Gastrocnemius medialis (tissue), 4 donors: ENCODE data around the gene SMOC1.

Source experiments
- CTCF ChIP-seq, 5 experiments: fragments of 450-650 bp in 3 of 5; fragments of 200-600 bp in 2 of 5; sonication (generic) in 2 of 5; IDR thresholded peaks in 4 of 5; conservative IDR thresholded peaks in 1 of 5; 1 replicate in 4 of 5; 2 replicates in 1 of 5; pipeline ENCODE4 v1.5.1; 2016 to 2019; ENCODE audit warnings: antibody characterized with exemption in 5 of 5, mild to moderate bottlenecking in 3 of 5, moderate library complexity in 3 of 5
- POLR2A ChIP-seq, 2 donors: fragments of 450-650 bp; IDR thresholded peaks; one replicate each; pipeline ENCODE4 v1.6.1; 2017; ENCODE audit warnings: antibody characterized with exemption in 2 of 2, mild to moderate bottlenecking in 2 of 2, moderate library complexity in 2 of 2

DNA sequence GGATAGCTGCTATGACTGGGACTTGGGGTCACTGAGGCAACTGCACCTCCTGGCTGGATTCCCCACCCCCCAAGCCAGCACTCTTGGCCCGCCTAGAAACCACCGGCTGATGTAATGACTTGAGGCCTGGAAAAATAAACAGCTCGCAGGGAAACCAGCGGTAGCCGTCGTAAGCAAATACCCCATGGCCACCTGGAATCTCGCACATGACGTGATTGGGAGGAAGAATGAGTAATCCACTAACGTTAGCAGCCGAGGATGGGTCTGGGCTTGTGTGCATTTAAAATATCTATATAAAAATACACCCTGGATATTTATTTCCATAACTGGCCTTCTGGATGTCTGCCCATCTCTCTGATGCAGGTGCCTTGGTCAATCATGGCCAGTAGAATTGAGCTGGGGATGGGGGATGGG lies 120.1 kb downstream of the SMOC1 start:
- no peak for TF ChIP-seq CTCF (IDR thresholded peaks at IDR 0.05 in 4 of 5, conservative IDR thresholded peaks at IDR 0.05 in 1 of 5)
- no peak for TF ChIP-seq POLR2A (IDR thresholded peaks at IDR 0.05)
